SK-N-SH (cell line): ENCODE results near the gene SPATA33. TPM values are rescaled to one million over a fixed set of nuclear protein-coding genes. Genes with fewer than 3 reads are reported as not detected.

Experiments
- CTCF ChIA-PET: fragments of 300-600, 350-600 bp; formaldehyde crosslinking; extraction: SDS; loops from one replicate; lab custom pipeline; 2021; lab: Yijun Ruan, JAX
- POLR2A ChIA-PET: fragments of 350-600 bp; sonication (Branson Sonifier 250); formaldehyde crosslinking; extraction: SDS; loops from one replicate; lab custom pipeline; 2020; ENCODE audit warnings: antibody characterized with exemption, inconsistent platforms; lab: Yijun Ruan, JAX
- DNase-seq: peaks from one replicate; pipeline ENCODE4 v3.0.0; 2012
- H2AFZ ChIP-seq: fragments of 200-600 bp; sonication (generic); 2 replicates; pipeline ENCODE4 v1.8.1; 2016; ENCODE audit warnings: antibody characterized with exemption, mild to moderate bottlenecking, low read depth
- H3F3A ChIP-seq: fragments of 200-600 bp; sonication (generic); replicated peaks from 2 replicates; pipeline ENCODE3; 2016; ENCODE audit warnings: antibody characterized with exemption, mild to moderate bottlenecking; ENCODE audit not compliant: insufficient read depth
- H3K27ac ChIP-seq, 2 experiments: fragments of 200-500 bp in 1 of 2; fragments of 200-600 bp in 1 of 2; sonication (Bioruptor generic) in 1 of 2; sonication (generic), shearing (Covaris generic) in 1 of 2; 2 replicates each; pipeline versions ENCODE4 v1.5.1 to v1.6.1; 2014 to 2016; ENCODE audit warnings: low read depth in 2 of 2, inconsistent platforms in 1 of 2, low read length in 1 of 2, mild to moderate bottlenecking in 1 of 2, mixed read lengths in 1 of 2
- H3K27me3 ChIP-seq: fragments of 200-600 bp; sonication (generic), shearing (Covaris generic); 2 replicates; pipeline ENCODE4 v1.6.1; 2016; ENCODE audit warnings: mixed run types; ENCODE audit not compliant: insufficient read depth
- H3K36me3 ChIP-seq, 2 experiments: fragments of 200-500 bp in 1 of 2; fragments of 200-600 bp in 1 of 2; sonication (Bioruptor generic) in 1 of 2; sonication (generic) in 1 of 2; replicated peaks in 1 of 2; 2 replicates each; pipeline versions ENCODE3 to v1.5.1; 2014 to 2016; ENCODE audit warnings: low read length in 1 of 2, mild to moderate bottlenecking in 1 of 2; ENCODE audit not compliant: insufficient read depth in 2 of 2, control insufficient read depth in 1 of 2
- H3K4me1 ChIP-seq, 2 experiments: fragments of 200-500 bp in 1 of 2; fragments of 200-600 bp in 1 of 2; sonication (Bioruptor generic) in 1 of 2; sonication (generic), shearing (Covaris generic) in 1 of 2; 2 replicates each; pipeline versions ENCODE4 v1.5.1 to v1.6.1; 2014 to 2016; ENCODE audit warnings: low read depth in 1 of 2, low read length in 1 of 2, mixed run types in 1 of 2; ENCODE audit not compliant: insufficient read depth in 2 of 2, control insufficient read depth in 1 of 2
- H3K4me2 ChIP-seq: fragments of 200-600 bp; sonication (generic), shearing (Covaris generic); 2 replicates; pipeline ENCODE4 v1.6.1; 2017; ENCODE audit warnings: mixed run types
- H3K4me3 ChIP-seq, 2 experiments: fragments of 200-500 bp in 1 of 2; fragments of 200-600 bp in 1 of 2; sonication (Bioruptor generic) in 1 of 2; sonication (generic), shearing (Covaris generic) in 1 of 2; 2 replicates each; pipeline versions ENCODE4 v1.5.1 to v1.8.1; 2014 to 2016; ENCODE audit warnings: low read depth in 2 of 2, inconsistent platforms in 1 of 2, low read length in 1 of 2, mild to moderate bottlenecking in 1 of 2, mixed read lengths in 1 of 2, moderate library complexity in 1 of 2
- H3K79me2 ChIP-seq: fragments of 200-600 bp; sonication (generic); 2 replicates; pipeline ENCODE4 v1.8.1; 2017; ENCODE audit warnings: mild to moderate bottlenecking; ENCODE audit not compliant: insufficient read depth
- H3K9ac ChIP-seq: fragments of 200-600 bp; sonication (generic); 2 replicates; pipeline ENCODE4 v1.6.1; 2017; ENCODE audit warnings: mixed run types
- H3K9me2 ChIP-seq: fragments of 200-600 bp; sonication (generic); 2 replicates; pipeline ENCODE4 v1.6.1; 2017; ENCODE audit warnings: mixed run types
- H3K9me3 ChIP-seq: fragments of 200-600 bp; sonication (generic); 2 replicates; pipeline ENCODE4 v1.6.1; 2017; ENCODE audit warnings: mixed run types, mild to moderate bottlenecking, moderate library complexity
- H4K20me1 ChIP-seq: fragments of 200-600 bp; sonication (generic); 2 replicates; pipeline ENCODE4 v1.6.1; 2017; ENCODE audit warnings: mild to moderate bottlenecking, mixed run types; ENCODE audit not compliant: insufficient read depth
- EP300 ChIP-seq, 2 experiments: IDR thresholded peaks; 2 replicates each; pipeline versions ENCODE4 v1.4.0 to v1.6.1; 2012; ENCODE audit warnings: borderline replicate concordance in 1 of 2, low read depth in 1 of 2, low read length in 1 of 2
- FOSL2 ChIP-seq: IDR thresholded peaks from 2 replicates; pipeline ENCODE4 v1.4.0; 2012; ENCODE audit warnings: low read depth, mild to moderate bottlenecking, moderate library complexity, borderline replicate concordance
- FOXJ3 ChIP-seq: sonication (generic); formaldehyde crosslinking; IDR thresholded peaks from 2 replicates; pipeline ENCODE4 v1.5.1; 2020; ENCODE audit warnings: mild to moderate bottlenecking, missing genetic modification reagents
- FOXM1 ChIP-seq: IDR thresholded peaks from 2 replicates; pipeline ENCODE4 v1.4.0; 2012; ENCODE audit warnings: low read depth, mild to moderate bottlenecking
- GABPA ChIP-seq: IDR thresholded peaks from 2 replicates; pipeline ENCODE4 v1.4.0; 2012; ENCODE audit warnings: low read depth, mild to moderate bottlenecking
- GATA2 ChIP-seq: sonication (generic); formaldehyde crosslinking; IDR thresholded peaks from 2 replicates; pipeline ENCODE4 v1.5.0; 2020; ENCODE audit warnings: mild to moderate bottlenecking, missing genetic modification reagents
- MEF2A ChIP-seq: IDR thresholded peaks from 2 replicates; pipeline ENCODE4 v1.4.0; 2012; ENCODE audit warnings: low read depth, borderline replicate concordance
- MXI1 ChIP-seq: IDR thresholded peaks from 2 replicates; pipeline ENCODE4 v1.6.1; 2012; ENCODE audit warnings: mild to moderate bottlenecking, low read depth, low read length, improper control_type of control experiment
- RFX5 ChIP-seq: IDR thresholded peaks from 2 replicates; pipeline ENCODE4 v1.6.1; 2012; ENCODE audit warnings: mild to moderate bottlenecking, improper control_type of control experiment, low read length
- SIN3A ChIP-seq: IDR thresholded peaks from 2 replicates; pipeline ENCODE4 v1.6.1; 2012; ENCODE audit warnings: low read depth, mild to moderate bottlenecking, low read length, moderate library complexity, borderline replicate concordance
- TAF1 ChIP-seq: IDR thresholded peaks from 2 replicates; pipeline ENCODE4 v1.6.1; 2012; ENCODE audit warnings: low read depth, mild to moderate bottlenecking, low read length, moderate library complexity, borderline replicate concordance
- TCF12 ChIP-seq: IDR thresholded peaks from 2 replicates; pipeline ENCODE4 v1.4.0; 2012
- WGBS: methylation state at CpG from one replicate; pipeline ENCODE4 v1.1.6; 2017; ENCODE audit warnings: low lambda C conversion rate; 5-methylcytosine and 5-hydroxymethylcytosine counted together
- polyA plus RNA-seq, 3 experiments: library from polyadenylated mRNA; depleted of rRNA; stranded (reverse); fragments of >200 nt; gene quantifications; 2 replicates each; pipeline ENCODE4 v1.2.3, GENCODE V29; 2012
- TF ChIP-seq, protein P1 (sequence below): IDR thresholded peaks from 2 replicates; pipeline ENCODE4 v1.6.1; 2012; ENCODE audit warnings: mild to moderate bottlenecking, low read depth, low read length, moderate library complexity
- TF ChIP-seq, protein P2 (sequence below): IDR thresholded peaks from 2 replicates; pipeline ENCODE4 v1.4.0; 2012; ENCODE audit warnings: low read depth
- TF ChIP-seq, protein P3 (sequence below): IDR thresholded peaks from 2 replicates; pipeline ENCODE4 v1.4.0; 2012; ENCODE audit warnings: low read depth, borderline replicate concordance
- TF ChIP-seq, protein P4 (sequence below): IDR thresholded peaks from 2 replicates; pipeline ENCODE4; 2012

Gene SPATA33
- polyA plus RNA-seq, 1 of the 3 experiments (the other 2 are of a cell fraction) = 7.2 TPM

DNA sequence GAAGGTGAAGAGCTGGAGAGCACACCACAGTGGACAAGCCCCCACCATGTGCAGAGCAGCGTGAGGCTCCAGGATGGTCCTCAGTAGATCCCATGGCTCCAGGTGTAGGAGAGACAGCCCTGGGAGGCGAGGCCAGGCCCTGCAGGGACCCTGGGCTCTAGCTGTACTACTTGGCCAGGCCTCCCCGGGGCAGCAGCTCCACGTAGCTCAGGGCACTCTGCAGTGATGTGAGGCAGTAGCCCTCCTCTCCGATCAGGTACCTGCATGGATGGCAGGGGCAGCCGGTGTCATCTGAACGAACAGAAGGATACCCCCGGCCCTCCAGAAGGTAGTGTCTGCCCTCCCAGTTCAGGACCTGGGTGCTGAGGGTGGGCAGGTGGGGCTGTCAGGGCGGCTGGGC lies 50.1 kb downstream of the SPATA33 start (continued):
- TF ChIP-seq, protein P1, sequence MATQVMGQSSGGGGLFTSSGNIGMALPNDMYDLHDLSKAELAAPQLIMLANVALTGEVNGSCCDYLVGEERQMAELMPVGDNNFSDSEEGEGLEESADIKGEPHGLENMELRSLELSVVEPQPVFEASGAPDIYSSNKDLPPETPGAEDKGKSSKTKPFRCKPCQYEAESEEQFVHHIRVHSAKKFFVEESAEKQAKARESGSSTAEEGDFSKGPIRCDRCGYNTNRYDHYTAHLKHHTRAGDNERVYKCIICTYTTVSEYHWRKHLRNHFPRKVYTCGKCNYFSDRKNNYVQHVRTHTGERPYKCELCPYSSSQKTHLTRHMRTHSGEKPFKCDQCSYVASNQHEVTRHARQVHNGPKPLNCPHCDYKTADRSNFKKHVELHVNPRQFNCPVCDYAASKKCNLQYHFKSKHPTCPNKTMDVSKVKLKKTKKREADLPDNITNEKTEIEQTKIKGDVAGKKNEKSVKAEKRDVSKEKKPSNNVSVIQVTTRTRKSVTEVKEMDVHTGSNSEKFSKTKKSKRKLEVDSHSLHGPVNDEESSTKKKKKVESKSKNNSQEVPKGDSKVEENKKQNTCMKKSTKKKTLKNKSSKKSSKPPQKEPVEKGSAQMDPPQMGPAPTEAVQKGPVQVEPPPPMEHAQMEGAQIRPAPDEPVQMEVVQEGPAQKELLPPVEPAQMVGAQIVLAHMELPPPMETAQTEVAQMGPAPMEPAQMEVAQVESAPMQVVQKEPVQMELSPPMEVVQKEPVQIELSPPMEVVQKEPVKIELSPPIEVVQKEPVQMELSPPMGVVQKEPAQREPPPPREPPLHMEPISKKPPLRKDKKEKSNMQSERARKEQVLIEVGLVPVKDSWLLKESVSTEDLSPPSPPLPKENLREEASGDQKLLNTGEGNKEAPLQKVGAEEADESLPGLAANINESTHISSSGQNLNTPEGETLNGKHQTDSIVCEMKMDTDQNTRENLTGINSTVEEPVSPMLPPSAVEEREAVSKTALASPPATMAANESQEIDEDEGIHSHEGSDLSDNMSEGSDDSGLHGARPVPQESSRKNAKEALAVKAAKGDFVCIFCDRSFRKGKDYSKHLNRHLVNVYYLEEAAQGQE = no peak
- no peak for TF ChIP-seq TAF1

DNA sequence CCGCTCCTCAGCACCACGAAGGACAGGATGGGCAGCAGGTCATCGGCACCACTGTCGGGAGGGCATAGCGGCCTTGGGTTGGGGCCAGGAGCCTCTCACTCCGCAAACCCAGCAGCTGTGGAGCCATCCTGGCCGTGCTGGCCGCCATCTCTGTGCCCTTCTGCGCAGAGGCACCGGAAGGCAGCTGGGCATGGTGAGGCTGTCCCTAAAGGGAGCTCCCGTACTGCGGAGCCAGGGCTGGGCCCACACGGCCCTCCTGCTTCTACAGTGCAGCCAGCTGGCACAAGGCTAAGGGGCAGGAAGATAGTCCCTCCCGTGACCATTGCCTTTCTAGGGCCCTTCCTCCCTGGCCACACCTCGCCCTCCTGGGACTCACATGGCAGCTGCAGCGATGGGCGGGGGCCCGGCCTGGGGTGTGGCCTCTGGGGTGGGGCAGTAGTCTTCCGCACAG lies 50.9 kb downstream of the SPATA33 start:
- no peak for DNase-seq
- Histone ChIP-seq H3K4me2 (no peak overlapping the region), H3K4me1 (peaks cover 0 to 3% of the 10 kb centered on the region in 2 experiments; a peak in 1 of 4 replicates), H4K20me1 (no peaks in the 10 kb centered on the region), H3K9me2 (no peaks in the 10 kb centered on the region), H3K27me3 (no peaks in the 10 kb centered on the region), H3K27ac (no peak overlapping the region), H3K4me3 (no peak overlapping the region), H2AFZ (no peak overlapping the region), H3K9ac (no peak overlapping the region), H3F3A (peaks cover 5% of the 10 kb centered on the region), H3K9me3 (no peaks in the 10 kb centered on the region), H3K36me3 (no peaks in the 10 kb centered on the region), H3K79me2 (peaks cover 14% of the 10 kb centered on the region)
- ChIA-PET POLR2A (interaction anchor here (1.7 kb wide), 1 partner anchor 9 kb away, joined by 5 read pairs; no protein-coding TSS in a partner anchor), CTCF (interaction anchor here (0.9 to 3.0 kb wide), 3 partner anchors 8 to 310 kb away, joined by 3 to 14 read pairs (median 6); partner anchors contain the start of gene DBNDD1)
- TF ChIP-seq TAF1 = no peak
- TF ChIP-seq, protein P2, sequence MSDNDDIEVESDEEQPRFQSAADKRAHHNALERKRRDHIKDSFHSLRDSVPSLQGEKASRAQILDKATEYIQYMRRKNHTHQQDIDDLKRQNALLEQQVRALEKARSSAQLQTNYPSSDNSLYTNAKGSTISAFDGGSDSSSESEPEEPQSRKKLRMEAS = no peak
- WGBS = 100% methylated on average over 1 of the region's 19 CpGs

DNA sequence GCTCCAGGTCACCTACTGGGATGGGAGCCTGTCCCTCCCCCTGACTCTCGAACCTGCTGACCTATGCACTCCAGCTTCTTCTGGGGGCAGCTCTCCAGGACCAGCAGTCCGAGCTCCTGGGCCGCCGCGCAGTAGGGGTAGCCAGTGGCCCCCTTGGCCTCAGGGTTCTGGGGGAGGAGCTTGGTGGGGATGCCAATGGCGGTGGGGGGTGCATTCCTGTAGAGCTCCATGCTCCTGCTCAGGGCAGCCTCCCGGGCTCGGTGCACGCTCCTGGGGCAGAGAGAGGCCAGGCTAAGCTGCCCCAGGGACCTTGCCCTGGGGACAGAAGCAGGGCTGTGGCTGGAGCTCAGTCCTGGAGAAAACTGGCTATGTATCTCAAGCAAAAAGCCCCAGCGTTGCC lies 51.5 kb downstream of the SPATA33 start:
- CTCF ChIA-PET = interaction anchor here (0.9 to 3.0 kb wide), 5 partner anchors 9 to 310 kb away, joined by 3 to 14 read pairs (median 3); partner anchors contain the start of gene DBNDD1
- DNase-seq = no peak
- peaks cover 17% of the 10 kb centered on the region for H3K79me2 ChIP-seq
- no peak overlapping the region for H3K27ac ChIP-seq
- WGBS = 95% methylated on average over 6 of the region's 10 CpGs
- H3K36me3 ChIP-seq = peaks cover 0 to 1% of the 10 kb centered on the region in 2 experiments
- H2AFZ ChIP-seq = no peak overlapping the region
- H3K4me2 ChIP-seq = no peak overlapping the region
- H3K9me3 ChIP-seq = no peaks in the 10 kb centered on the region
- peaks cover 6% of the 10 kb centered on the region for H3F3A ChIP-seq
- no peaks in the 10 kb centered on the region for H3K27me3 ChIP-seq
- H4K20me1 ChIP-seq = no peaks in the 10 kb centered on the region
- no peak overlapping the region for H3K4me3 ChIP-seq
- no peak overlapping the region for H3K9ac ChIP-seq
- POLR2A ChIA-PET = interaction anchor here (1.7 kb wide), 1 partner anchor 9 kb away, joined by 5 read pairs; no protein-coding TSS in a partner anchor
- H3K9me2 ChIP-seq = no peaks in the 10 kb centered on the region
- H3K4me1 ChIP-seq = peaks cover 0 to 3% of the 10 kb centered on the region in 2 experiments; a peak in 1 of 4 replicates
- TF ChIP-seq, protein P2 = no peak
- TF ChIP-seq FOSL2 (no peak), GABPA (no peak), FOXJ3 (no peak), MXI1 (no peak), FOXM1 (no peak), TCF12 (no peak), GATA2 (no peak), EP300 (IDR thresholded peaks at IDR 0.05; ENCODE audit: borderline replicate concordance in 1 of 2, low read depth in 1 of 2, low read length in 1 of 2) (no peak), SIN3A (no peak), MEF2A (no peak), RFX5 (no peak)
- TF ChIP-seq, protein P3, sequence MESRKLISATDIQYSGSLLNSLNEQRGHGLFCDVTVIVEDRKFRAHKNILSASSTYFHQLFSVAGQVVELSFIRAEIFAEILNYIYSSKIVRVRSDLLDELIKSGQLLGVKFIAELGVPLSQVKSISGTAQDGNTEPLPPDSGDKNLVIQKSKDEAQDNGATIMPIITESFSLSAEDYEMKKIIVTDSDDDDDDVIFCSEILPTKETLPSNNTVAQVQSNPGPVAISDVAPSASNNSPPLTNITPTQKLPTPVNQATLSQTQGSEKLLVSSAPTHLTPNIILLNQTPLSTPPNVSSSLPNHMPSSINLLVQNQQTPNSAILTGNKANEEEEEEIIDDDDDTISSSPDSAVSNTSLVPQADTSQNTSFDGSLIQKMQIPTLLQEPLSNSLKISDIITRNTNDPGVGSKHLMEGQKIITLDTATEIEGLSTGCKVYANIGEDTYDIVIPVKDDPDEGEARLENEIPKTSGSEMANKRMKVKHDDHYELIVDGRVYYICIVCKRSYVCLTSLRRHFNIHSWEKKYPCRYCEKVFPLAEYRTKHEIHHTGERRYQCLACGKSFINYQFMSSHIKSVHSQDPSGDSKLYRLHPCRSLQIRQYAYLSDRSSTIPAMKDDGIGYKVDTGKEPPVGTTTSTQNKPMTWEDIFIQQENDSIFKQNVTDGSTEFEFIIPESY = no peak
- TF ChIP-seq, protein P4, sequence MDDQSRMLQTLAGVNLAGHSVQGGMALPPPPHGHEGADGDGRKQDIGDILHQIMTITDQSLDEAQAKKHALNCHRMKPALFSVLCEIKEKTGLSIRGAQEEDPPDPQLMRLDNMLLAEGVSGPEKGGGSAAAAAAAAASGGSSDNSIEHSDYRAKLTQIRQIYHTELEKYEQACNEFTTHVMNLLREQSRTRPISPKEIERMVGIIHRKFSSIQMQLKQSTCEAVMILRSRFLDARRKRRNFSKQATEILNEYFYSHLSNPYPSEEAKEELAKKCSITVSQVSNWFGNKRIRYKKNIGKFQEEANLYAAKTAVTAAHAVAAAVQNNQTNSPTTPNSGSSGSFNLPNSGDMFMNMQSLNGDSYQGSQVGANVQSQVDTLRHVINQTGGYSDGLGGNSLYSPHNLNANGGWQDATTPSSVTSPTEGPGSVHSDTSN = no peak
